Ovary (tissue), 3 donors: ENCODE measurements around the gene COL25A1.

Source experiments
- CTCF ChIP-seq, 3 donors: fragments of 450-650 bp in 2 of 3; fragments of 200-600 bp in 1 of 3; IDR thresholded peaks; one replicate each; pipeline versions ENCODE4 v1.5.1 to v1.8.0; 2016 to 2022; ENCODE audit warnings: antibody characterized with exemption in 3 of 3, mild to moderate bottlenecking in 1 of 3
- EP300 ChIP-seq: sonication (generic); formaldehyde crosslinking; IDR thresholded peaks from one replicate; pipeline ENCODE4 v1.6.1; 2017; ENCODE audit warnings: antibody characterized with exemption
- POLR2A ChIP-seq: fragments of 450-650 bp; IDR thresholded peaks from one replicate; pipeline ENCODE4 v1.6.1; 2017; ENCODE audit warnings: antibody characterized with exemption, mild to moderate bottlenecking, moderate library complexity
- donor health status: DM: no; HTN: no; CAD: no.

- TF ChIP-seq CTCF (IDR thresholded peaks at IDR 0.05) (no peak), EP300 (no peak), POLR2A (no peak)
Observed at GRCh38 chr4:108878806-108879205, 423.7 kb downstream of the COL25A1 start.
